GM12872 (cell line): Measurements from ENCODE around the gene RAB31.

Experiments used
- TF ChIP-seq, protein P1 (sequence below): IDR thresholded peaks from 3 replicates; pipeline ENCODE4 v1.5.1; 2011; ENCODE audit warnings: low read depth, mild to moderate bottlenecking, low read length, moderate library complexity; ENCODE audit not compliant: insufficient read depth

Gene RAB31

DNA sequence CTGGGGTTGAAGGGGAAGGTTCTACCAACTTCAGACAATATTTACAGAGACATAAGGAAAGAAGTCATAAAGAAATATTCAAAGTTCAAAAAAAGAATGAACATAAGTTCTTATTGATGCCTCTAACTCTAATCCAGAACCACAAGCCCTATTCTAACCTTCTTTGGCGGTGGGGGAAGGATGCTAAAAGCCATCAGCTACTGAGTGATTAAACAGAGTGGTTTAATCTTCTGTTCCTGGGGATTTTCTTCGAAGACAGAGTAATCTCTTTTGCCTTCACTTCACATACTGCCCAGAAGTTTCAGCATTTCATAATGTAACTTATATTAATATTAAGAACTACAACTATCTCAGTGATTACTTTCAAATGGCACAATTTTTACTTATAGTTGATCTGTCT lies 126.5 kb downstream of the RAB31 start:
- TF ChIP-seq, protein P1, sequence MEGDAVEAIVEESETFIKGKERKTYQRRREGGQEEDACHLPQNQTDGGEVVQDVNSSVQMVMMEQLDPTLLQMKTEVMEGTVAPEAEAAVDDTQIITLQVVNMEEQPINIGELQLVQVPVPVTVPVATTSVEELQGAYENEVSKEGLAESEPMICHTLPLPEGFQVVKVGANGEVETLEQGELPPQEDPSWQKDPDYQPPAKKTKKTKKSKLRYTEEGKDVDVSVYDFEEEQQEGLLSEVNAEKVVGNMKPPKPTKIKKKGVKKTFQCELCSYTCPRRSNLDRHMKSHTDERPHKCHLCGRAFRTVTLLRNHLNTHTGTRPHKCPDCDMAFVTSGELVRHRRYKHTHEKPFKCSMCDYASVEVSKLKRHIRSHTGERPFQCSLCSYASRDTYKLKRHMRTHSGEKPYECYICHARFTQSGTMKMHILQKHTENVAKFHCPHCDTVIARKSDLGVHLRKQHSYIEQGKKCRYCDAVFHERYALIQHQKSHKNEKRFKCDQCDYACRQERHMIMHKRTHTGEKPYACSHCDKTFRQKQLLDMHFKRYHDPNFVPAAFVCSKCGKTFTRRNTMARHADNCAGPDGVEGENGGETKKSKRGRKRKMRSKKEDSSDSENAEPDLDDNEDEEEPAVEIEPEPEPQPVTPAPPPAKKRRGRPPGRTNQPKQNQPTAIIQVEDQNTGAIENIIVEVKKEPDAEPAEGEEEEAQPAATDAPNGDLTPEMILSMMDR: no peak

DNA sequence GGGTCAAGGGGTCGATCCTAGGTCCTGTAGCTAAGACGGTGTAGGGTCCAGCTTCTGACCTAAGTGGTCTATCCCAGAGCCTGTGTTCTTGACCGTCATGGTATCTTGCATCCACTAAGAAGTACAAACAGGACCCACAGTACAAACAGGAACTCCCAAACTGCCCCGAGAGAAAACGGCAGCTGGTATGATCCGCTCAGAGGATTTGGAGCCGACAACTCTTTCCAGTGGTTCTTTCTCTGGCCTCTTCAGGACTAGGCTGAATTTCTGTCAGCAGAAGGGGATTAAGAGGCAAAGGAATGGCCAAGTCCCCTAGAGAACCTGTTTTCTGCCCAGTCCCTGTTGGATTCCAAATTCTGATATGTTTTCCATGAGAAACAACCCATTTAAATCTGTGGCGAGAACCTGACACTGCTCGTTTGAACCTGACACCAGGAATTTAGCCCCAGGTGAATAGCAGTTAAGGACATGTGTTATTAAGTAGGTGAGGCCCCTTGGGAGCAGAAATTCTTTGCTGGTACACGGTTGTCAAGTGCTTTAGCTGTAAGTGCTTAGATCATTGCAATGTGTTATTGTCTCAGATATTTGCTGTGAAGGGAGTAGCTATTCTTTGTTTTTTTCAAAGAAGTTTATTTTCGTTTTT lies 127.1 kb downstream of the RAB31 start:
- TF ChIP-seq, protein P1: no peak

DNA sequence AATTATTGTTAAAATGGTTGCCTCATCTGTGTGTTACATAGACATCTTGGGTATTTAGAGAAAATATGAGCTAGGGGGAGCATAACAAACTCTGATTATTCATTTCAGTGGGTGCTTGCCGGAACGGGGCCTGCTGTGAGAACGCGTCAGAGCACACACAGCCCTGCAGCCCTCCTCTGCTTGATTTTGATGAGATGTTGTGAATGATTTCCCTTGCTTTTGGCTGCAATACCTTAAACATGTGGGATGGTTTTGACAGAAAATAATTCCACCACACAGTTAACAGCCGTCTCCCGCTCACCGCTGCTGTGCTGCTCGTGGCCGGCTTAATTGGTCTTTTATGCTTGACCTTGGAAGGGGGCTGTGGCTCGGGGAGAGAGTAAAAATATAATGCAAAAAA lies 127.7 kb downstream of the RAB31 start:
- TF ChIP-seq, protein P1: no peak

DNA sequence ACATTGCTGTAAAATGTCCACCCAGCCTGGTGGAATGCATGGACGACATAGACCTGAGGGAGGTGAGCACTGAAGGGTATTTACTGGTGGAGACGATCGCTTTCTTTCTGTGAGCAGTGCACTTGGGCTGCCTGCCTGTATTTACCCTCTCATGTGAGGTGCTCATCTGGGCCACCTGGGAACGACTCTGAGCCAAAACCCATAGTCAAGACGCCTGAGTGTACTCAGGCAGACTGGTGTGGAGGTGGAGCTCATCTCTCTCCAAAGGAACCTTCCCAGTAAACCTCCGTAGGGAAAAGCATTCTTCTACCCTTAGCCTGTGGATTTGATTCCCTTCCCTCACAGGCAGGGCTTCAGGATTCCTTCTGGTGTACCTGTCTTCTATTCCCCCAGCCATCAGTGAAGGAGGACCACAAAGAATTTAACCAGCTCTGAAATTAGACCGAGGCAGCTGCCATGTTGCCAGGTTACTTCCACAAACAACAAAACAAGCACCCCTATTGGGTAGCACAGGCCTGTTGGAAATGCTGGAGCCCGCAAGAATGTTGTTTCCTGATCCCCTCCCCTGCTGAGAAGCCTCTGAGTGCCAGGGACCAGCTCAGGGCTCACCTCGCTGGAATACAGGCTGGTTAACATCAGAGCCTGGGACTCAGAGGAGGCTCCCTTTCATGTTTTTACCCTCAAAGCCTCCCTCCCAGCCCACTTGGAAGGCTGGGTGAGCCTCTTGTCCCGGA lies 130.2 kb downstream of the RAB31 start:
- TF ChIP-seq, protein P1: no peak

DNA sequence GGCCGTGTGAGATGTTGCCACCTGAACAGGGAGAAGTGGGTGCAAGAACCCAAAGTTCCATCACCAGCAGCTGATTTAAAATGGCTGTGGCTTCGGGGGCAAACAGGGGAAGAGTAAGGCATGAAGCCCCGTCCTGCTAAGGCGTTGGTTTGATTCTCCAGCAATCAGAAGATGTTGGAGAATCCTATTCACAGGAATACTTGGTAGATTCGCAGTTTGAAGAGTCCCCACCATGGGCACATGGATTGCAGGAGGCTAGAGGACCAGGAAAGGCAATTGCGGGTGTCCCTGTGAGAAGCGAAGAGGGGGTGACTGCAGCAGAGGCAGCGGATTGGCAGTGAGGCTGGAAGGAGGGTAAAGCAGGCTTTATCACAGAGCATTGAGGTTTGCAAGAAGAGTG lies 131.1 kb downstream of the RAB31 start:
- TF ChIP-seq, protein P1: no peak

DNA sequence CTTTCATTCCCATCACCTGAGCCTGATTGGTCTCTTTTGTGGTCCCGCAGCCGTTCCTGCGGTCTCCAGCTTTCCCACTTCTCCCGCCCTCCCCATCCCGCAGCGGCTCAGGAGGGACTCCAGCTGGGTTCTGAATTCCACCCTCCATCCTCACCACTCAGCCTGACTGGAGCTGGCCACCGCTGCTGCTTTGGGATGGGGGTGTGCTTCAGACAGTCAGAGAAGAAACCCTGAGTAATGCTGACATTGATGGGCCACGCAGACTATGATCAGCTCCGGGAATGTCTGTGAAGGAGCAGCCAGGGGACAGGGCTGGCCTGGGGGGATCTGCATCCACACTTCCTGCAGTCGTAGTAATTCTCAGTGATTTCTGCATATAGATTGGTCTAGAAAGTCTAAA lies 131.8 kb downstream of the RAB31 start:
- TF ChIP-seq, protein P1: no peak

DNA sequence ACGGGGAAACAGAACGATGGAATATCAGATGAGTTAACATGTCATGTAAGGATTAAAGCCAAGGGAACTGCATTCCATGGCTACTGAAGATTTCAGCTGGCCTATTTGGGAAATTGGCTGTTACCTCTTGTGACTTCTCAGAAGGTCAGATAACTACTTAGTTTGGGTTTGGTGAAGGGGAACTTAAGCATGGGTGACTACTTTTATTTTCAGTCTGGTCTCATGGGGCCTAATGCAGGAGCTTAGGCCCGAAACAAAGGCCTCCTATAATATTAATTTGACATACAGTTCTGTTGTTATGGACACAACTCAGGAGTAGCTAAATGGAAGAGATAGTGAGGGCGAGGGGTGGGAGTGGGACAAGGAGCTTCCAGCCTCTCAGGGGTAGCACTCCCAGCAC lies 133.7 kb downstream of the RAB31 start:
- TF ChIP-seq, protein P1: no peak
